SKM-1 treated with dmso at 0.1 percent for 144 hours (cell line): Measurements from ENCODE around the gene RCOR1.

Experiments
- DNase-seq: peaks from one replicate; lab custom pipeline; 2025; ENCODE audit not compliant: unreplicated experiment; lab: John Stamatoyannopoulos, UW

Gene RCOR1

DNA sequence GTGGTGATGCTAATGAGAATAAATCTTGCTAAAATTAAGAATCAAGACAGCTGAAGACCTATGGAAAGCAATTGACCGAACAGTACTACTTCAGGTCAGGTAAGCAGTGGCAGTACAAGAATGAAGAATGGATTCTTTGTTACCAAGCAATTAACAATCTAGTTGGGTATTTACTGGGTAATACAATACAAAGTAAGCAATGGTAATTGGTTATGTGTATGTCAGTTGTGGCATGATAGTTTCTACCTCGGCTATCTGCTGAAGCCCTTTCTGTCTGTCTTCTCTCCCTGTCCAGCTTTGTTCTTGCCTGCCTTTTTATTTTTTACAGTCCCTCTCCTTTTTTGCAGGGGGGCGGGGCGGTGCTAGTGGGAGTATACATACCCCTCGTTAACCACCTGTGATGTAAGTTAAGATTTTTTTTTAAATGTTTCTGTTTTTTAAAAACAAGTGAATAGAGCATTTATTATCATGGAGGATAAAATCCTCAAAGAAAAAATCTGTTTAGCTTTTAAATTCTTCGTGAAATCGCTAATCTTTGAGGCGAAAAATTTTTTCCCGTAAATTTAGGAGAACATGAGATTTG is 75.9 kb downstream of the RCOR1 start:
- DNase-seq, result no peak

- DNase-seq, result no peak
These were observed 79.0 kb downstream of the RCOR1 start for GRCh38 chr14:102671410-102671809.

DNA sequence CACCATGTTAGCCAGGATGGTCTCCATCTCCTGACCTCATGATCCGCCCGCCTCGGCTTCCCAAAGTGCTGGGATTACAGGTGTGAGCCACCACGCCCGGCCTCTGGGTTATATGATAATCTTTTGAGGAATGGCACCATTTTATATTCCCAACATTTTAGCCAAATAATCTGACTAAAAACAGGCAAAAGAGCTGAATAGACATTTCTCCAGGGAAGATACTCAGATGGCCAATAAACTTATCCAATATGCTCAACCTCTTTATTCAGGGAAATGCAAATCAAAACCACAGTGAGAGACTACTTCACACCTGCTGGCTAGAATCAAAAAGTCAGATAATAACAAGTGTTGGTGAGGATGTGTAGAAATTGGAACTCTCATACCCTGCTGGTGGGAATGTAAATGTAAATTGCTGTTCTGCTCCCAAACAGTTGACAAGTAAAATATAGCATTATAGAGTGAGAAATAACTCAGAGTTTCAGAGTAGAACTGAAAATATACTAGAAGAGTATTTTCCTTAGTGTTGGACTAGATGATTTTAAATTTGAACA is 80.0 kb downstream of the RCOR1 start:
- DNase-seq, result no peak

DNA sequence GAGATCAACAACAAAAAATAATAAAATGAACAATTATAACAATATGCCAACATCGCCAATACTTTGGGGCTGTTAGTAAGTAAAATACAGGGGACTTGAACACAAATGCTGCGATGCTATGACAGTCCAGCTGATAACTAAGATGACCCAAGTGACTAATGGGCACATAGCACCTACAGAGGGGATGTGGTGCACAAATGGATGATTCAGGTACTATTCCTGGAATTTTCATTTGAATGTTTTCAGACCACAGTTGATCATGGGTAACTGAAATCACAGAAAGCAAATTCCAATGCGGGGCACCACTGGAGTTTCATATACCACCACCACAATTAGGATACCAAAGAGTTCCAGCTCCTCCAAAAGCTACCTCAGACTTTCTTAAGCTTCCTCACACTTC is 82.9 kb downstream of the RCOR1 start:
- DNase-seq, result no peak

GRCh38 chr14:102678394-102678793 is 85.9 kb downstream of the RCOR1 start:
- no peak for DNase-seq

- DNase-seq, result no peak
These were observed 91.2 kb downstream of the RCOR1 start for GRCh38 chr14:102683399-102684297.

DNA sequence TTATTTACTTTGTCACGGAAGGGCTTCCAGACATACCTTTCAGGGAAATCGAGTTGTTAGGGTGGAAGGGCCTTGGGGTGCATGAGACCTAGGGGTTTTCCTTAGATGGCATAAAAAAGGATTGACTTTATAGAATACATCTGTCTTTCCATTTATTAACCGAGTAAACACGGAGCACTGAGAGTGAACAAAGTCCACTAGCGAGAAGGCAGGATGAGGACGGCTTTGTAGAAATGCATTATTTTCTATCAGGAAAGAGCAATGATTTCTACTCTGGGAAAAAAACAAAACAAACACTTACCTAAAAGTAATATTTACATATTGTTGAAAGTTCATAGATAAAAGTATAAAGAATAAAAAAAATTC is 91.8 kb downstream of the RCOR1 start:
- no peak for DNase-seq

- DNase-seq, result no peak
These were observed 93.8 kb downstream of the RCOR1 start for GRCh38 chr14:102686196-102686801.

- peak; percentile 54 for DNase-seq
These were observed 95.8 kb downstream of the RCOR1 start for GRCh38 chr14:102688290-102688689.

DNA sequence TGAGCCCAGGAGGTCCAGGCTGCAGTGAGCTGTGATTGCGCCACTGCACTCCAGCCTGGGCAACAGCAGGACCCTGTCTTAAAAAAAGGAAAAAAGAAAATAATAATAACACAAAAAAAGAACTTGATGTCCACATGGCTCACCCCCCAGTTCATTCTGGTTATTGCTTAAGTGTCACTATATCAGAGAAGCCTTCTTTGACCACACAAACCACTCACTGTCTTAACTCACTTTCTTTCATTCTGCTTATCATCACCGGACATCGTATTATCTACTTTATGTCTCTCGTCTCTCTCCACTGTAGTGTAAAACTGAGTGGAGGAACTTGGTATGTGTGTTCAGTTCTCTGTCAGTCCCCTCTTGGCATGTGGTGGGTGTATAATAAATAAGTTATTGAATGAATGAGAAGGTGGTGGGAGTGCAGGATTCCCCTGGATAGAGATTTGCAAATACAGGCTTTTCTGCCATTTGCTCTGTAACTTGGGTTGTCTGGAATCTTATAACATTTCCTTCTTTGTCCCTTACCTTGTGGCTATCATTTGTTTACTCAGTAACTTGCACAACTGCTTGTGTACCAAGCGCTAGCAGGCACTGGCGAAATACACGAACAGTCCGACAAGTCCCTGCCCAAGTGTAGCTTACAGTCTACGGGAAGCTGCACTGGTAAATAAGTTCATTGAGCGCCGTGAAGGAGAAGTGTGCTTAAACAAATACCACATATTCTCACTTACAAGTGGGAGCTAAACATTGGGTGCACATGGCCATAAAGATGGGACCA is 98.2 kb downstream of the RCOR1 start:
- DNase-seq, result no peak

GRCh38 chr14:102691763-102692162 is 99.3 kb downstream of the RCOR1 start:
- DNase-seq, result no peak

GRCh38 chr14:102692334-102692733 is 99.9 kb downstream of the RCOR1 start:
- no peak for DNase-seq

GRCh38 chr14:102693006-102693755 is 100.7 kb downstream of the RCOR1 start:
- no peak for DNase-seq

- DNase-seq, result peak; percentile 3
These were observed 102.2 kb downstream of the RCOR1 start for GRCh38 chr14:102694530-102695166.

DNA sequence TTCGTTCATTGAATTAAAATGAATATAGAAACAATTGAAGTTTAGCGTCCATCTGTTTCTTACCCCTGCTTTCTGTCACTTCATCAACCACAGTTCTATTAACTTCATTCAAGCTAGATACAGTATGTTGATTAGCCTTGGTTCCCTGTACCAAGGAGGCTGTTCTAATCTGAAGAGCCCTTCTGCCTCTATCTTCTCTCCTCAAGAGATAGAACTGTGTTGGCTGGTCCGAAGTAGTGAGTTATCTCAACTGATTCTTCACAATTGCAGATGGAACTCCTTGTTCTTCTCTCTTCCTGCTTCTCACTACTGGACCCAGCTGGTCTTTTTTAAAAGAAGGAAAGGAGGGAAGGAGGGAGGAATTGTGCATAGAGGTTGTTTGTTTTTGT is 102.7 kb downstream of the RCOR1 start:
- DNase-seq, result no peak

DNA sequence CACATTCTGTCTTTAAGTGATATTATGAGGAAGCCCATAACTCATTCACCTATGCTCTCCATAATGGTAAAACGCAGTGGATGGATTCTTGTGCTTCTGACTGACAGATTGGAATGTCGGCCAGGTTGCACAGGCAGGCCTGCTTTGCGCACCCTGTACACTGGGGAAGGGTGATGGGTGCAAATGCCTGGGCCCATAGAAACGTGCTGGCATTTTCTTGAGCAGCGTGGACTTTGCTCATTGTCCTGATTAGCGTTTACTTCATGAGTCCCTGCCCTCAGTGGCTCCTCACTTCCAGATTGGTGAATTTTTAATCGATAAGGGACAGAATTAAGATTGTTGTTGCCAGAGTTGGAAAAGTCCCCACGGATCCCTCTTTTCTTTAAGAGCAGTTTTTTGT is 103.9 kb downstream of the RCOR1 start:
- DNase-seq, result no peak

- DNase-seq, result no peak
These were observed 104.5 kb downstream of the RCOR1 start for GRCh38 chr14:102696856-102697495.

DNA sequence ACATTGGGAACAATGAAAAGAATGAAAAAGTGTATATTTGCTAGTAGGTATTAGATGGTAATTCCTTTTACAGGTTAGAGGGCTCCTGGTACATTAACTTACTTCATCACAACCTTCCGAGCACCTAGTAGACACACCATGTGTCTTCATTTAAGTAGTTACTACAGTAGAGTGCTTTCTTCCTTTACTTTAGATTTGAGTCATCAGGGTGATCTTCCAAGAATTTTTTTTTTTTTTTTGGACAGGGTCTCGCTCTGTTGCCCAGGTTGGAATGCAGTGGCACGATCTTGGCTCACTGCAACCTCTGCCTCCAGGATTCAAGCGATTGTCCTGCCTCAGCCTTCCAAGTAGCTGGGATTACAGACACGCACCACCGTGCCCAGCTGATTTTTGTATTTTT is 105.1 kb downstream of the RCOR1 start:
- DNase-seq, result no peak

DNA sequence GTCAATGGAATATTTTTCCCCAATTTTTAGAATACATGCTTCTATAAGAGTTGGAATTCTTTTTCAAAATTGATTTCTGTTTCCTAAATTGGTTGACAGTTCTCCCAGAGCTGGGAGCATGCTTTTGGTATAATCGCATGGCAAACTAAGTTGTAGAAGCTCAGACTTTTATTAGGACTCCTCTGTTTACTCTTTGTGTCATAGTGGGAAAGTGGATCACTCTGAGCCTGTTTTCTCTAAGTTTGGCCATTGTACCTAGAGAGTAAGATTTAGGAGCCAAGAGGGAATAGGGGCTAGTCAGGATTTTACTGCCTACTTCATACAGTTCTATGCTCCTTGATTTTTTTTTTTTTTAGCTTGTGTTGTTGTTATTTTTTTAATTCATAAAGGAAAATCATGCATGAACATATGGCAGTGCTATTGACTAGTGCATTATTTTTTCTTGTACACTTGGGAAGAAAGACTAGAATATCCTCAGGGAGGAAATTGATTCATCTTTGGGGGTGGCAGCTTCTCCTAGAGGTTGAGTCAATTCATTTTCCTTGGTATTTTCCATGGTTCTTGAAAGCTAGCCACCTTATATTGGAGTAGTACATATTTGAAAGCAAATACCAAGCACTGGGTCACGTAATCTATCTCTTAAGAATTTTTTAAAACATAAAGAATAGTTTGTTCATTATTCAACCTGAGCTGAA is 107.1 kb downstream of the RCOR1 start:
- no peak for DNase-seq
